Osteoblast (primary cell): ENCODE measurements around the gene ENOX1. TPM values are rescaled to one million over a fixed set of nuclear protein-coding genes. Genes with fewer than 3 reads are reported as not detected.

Experiments used
- DNase-seq: peaks from one replicate; pipeline ENCODE4 v3.0.0; 2011; ENCODE audit warnings: low spot score, mixed read lengths; ENCODE audit not compliant: insufficient read length; ENCODE audit errors: missing footprints
- H2AFZ ChIP-seq: 2 replicates; pipeline ENCODE4 v1.6.0; 2011; ENCODE audit warnings: mild to moderate bottlenecking, low read length
- H3K27ac ChIP-seq: 2 replicates; pipeline ENCODE4 v1.5.1; 2011; ENCODE audit warnings: mild to moderate bottlenecking, low read depth, low read length, moderate library complexity
- H3K27me3 ChIP-seq: 2 replicates; pipeline ENCODE4 v1.6.0; 2012; ENCODE audit warnings: mild to moderate bottlenecking, control low read depth, inconsistent platforms, low read length, moderate library complexity; ENCODE audit not compliant: insufficient read depth
- H3K36me3 ChIP-seq: 2 replicates; pipeline ENCODE4 v1.5.1; 2011; ENCODE audit warnings: mild to moderate bottlenecking, low read length, control low read depth, moderate library complexity; ENCODE audit not compliant: insufficient read depth
- H3K4me1 ChIP-seq: 2 replicates; pipeline ENCODE4 v1.5.1; 2011; ENCODE audit warnings: mild to moderate bottlenecking, low read length, control low read depth, moderate library complexity; ENCODE audit not compliant: insufficient read depth
- H3K4me2 ChIP-seq: 2 replicates; pipeline ENCODE4 v1.6.0; 2011; ENCODE audit warnings: mild to moderate bottlenecking, low read length; ENCODE audit not compliant: insufficient read depth
- H3K4me3 ChIP-seq: fragments of 200-600 bp; sonication (generic); 3 replicates; pipeline ENCODE4 v1.5.1; 2012; ENCODE audit warnings: mild to moderate bottlenecking, low read length, inconsistent platforms; ENCODE audit not compliant: insufficient read depth
- H3K79me2 ChIP-seq: 2 replicates; pipeline ENCODE4 v1.6.0; 2012; ENCODE audit warnings: mild to moderate bottlenecking, low read length, control low read depth, inconsistent platforms; ENCODE audit not compliant: insufficient read depth
- H3K9me3 ChIP-seq: 2 replicates; pipeline ENCODE4 v1.5.1; 2011; ENCODE audit warnings: low read depth, low read length, control low read depth
- H4K20me1 ChIP-seq: 2 replicates; pipeline ENCODE4 v1.6.0; 2012; ENCODE audit warnings: mild to moderate bottlenecking, low read length, control low read depth; ENCODE audit not compliant: insufficient read depth
- CTCF ChIP-seq: IDR thresholded peaks from 2 replicates; pipeline ENCODE4 v1.5.1; 2011; ENCODE audit warnings: mild to moderate bottlenecking, low read depth, low read length, moderate library complexity; ENCODE audit errors: extremely low read depth
- total RNA-seq: library from RNA; depleted of rRNA; stranded (reverse); fragments of >200 nt; gene quantifications from 2 replicates; pipeline ENCODE4 v1.2.3, GENCODE V29; 2012

Gene ENOX1
- total RNA-seq, 1 donor = 5.4 TPM

DNA sequence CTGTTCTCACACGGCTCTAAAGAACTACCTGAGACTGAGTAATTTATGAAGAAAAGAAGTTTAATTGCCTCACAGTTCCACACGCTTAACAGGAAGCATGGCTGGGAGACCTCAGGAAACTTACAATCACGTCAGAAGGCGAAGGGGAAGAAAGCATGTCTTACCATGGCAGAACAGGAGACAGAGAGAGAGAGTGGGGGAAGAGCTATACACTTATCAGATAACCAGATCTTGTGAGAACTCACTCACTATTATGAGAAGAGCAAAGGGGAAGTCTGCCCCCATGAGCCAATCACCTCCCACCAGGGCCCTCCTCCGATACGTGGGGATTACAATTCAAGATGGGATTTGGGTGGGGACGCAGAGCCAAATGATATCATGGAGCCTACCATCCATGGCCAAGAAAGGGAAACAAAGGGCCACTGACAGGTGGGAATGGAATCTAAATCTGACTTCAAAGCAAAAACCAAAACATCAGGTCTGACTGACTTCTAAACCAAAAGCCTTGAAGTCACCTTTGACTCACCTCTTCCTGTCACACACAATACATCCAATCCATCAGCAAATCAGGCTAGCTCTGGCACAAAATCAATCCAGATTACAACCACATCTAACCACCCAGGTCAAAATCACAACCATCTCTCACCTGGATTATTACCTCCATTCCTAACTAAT, 189.7 kb downstream of the ENOX1 start:
- H3K36me3 ChIP-seq = no peaks in the 10 kb centered on the region
- H3K4me2 ChIP-seq = no peak overlapping the region
- no peaks in the 10 kb centered on the region for H3K27me3 ChIP-seq
- H3K4me3 ChIP-seq = no peak overlapping the region
- H3K79me2 ChIP-seq = no peaks in the 10 kb centered on the region
- no peak for DNase-seq
- TF ChIP-seq CTCF = no peak
- no peak overlapping the region for H3K27ac ChIP-seq
- no peaks in the 10 kb centered on the region for H3K4me1 ChIP-seq
- no peak overlapping the region for H2AFZ ChIP-seq
- no peaks in the 10 kb centered on the region for H3K9me3 ChIP-seq
- no peaks in the 10 kb centered on the region for H4K20me1 ChIP-seq

- Histone ChIP-seq H3K79me2 (no peaks in the 10 kb centered on the region), H3K4me1 (no peaks in the 10 kb centered on the region), H4K20me1 (no peaks in the 10 kb centered on the region), H2AFZ (no peak overlapping the region), H3K4me2 (no peak overlapping the region), H3K27me3 (no peaks in the 10 kb centered on the region), H3K4me3 (no peak overlapping the region), H3K36me3 (no peaks in the 10 kb centered on the region), H3K9me3 (no peaks in the 10 kb centered on the region), H3K27ac (no peak overlapping the region)
- no peak for DNase-seq
- no peak for TF ChIP-seq CTCF
Observed at GRCh38 chr13:43596006-43596405, 190.8 kb downstream of the ENOX1 start.

- Histone ChIP-seq H3K4me2 (no peak overlapping the region), H3K36me3 (no peaks in the 10 kb centered on the region), H3K27me3 (no peaks in the 10 kb centered on the region), H2AFZ (no peak overlapping the region), H3K4me1 (no peaks in the 10 kb centered on the region), H3K27ac (no peak overlapping the region), H3K9me3 (no peaks in the 10 kb centered on the region), H4K20me1 (no peaks in the 10 kb centered on the region), H3K79me2 (no peaks in the 10 kb centered on the region), H3K4me3 (no peak overlapping the region)
- TF ChIP-seq CTCF = no peak
- DNase-seq = no peak
Observed at GRCh38 chr13:43587376-43587775, 199.4 kb downstream of the ENOX1 start.

GRCh38 chr13:43584751-43585150, 202.0 kb downstream of the ENOX1 start:
- H4K20me1 ChIP-seq = no peaks in the 10 kb centered on the region
- H3K9me3 ChIP-seq = no peaks in the 10 kb centered on the region
- no peaks in the 10 kb centered on the region for H3K36me3 ChIP-seq
- H3K4me3 ChIP-seq = no peak overlapping the region
- DNase-seq = no peak
- no peaks in the 10 kb centered on the region for H3K27me3 ChIP-seq
- no peaks in the 10 kb centered on the region for H3K79me2 ChIP-seq
- no peak overlapping the region for H2AFZ ChIP-seq
- TF ChIP-seq CTCF = no peak
- no peak overlapping the region for H3K27ac ChIP-seq
- H3K4me1 ChIP-seq = no peaks in the 10 kb centered on the region
- no peak overlapping the region for H3K4me2 ChIP-seq
